Stimulated activated CD4-positive, alpha-beta T cell treated with anti-CD3 and anti-CD28 coated beads, Interleukin-15, amount 100 ng/mL, for 1 hour (primary cell): ENCODE data around the gene C9orf78.
A peak's percentile ranks its signal among the peaks of the same experiment; 100 is the strongest.

Experiments used
- DNase-seq, 2 donors: peaks; one replicate each; pipeline ENCODE4 v3.0.0-alpha.2; 2020; ENCODE audit warnings: low read depth in 1 of 2, low spot score in 1 of 2

C9orf78 gene

DNA sequence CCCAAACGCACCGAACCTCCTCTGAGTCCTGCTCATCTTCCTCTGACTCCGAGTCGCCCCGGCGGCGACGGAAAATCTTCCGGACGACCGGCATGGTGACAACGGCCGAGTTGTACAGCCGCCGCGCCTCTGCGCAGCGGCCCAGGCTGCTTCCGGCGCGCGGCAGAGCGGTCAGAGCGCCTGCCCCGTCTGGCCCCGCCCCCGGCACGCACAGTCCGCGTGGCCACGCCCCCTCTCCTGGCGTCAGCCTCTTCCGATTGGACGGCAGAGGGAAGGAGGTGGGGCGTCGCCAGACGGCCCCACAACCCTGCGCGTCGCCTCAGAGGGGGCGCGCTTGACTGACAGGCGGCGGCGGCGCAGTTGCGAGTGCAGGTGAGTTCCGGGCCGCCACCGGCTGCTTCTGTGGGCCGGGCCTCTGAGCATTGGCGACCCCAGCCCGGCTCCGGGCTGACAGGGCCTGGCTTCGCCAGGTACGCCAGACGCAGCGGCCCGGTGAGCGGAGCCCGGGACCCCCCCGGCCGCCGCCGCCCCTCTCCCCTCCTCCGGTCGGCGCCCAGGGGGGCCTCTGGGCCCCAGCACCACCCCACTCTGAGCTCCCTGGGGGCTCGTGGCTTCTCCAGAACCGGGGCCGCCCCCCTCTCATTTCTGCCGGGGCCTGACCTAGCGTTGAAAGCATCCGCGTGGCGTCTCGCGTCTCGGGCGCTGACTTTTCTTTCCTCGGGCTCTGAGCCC lies at the start of gene C9orf78, which contains the start of gene USP20:
C9orf78 (minus strand) TSS at position 148 of the 732 bp plus-strand sequence; CDS start at position 94, 54 bp downstream.
USP20 (plus strand) TSS at position 331 of the 732 bp plus-strand sequence. CDS start 17,098 bp downstream, outside the sequence.
- DNase-seq, result peak; percentile 97

DNA sequence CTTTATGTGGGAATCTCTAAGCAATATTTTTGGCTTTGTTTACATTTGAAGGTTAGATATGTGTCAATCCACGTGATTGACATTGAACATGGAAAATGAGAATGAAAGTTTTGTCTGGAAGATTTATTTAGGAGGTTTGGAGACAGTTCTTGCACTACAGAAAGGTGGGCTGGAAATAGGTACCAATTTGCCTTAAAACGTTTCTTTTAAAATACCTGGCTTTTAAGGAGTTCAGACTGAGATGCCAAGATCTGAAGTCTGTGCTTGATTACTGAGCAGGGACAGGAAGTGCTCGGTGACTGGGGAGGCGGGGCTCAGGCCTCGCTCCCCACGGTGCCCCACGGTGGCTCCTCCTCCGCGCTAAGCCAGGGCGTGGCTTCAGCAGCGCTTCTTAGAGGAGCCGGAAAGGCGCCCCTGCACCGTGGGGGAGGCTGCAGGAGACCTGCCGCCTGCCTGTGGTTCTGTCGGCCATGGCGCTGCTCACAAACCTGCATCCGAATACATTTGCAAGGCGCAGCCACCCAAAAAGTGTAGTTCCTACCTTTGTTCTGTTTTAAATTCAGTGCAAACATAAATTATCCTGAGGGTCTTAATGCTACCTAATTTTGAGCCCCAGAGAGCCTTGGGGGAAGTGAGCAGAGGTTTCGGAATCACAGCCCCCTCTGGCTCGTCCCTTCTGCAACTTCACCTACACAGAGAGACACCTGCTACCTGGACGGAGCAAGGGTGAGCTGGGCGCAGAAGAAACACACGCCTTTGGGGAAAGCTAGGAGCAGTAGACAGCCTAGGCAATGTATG lies 49.3 kb upstream of the C9orf78 start:
- DNase-seq, result peak; percentile 90 to 93

DNA sequence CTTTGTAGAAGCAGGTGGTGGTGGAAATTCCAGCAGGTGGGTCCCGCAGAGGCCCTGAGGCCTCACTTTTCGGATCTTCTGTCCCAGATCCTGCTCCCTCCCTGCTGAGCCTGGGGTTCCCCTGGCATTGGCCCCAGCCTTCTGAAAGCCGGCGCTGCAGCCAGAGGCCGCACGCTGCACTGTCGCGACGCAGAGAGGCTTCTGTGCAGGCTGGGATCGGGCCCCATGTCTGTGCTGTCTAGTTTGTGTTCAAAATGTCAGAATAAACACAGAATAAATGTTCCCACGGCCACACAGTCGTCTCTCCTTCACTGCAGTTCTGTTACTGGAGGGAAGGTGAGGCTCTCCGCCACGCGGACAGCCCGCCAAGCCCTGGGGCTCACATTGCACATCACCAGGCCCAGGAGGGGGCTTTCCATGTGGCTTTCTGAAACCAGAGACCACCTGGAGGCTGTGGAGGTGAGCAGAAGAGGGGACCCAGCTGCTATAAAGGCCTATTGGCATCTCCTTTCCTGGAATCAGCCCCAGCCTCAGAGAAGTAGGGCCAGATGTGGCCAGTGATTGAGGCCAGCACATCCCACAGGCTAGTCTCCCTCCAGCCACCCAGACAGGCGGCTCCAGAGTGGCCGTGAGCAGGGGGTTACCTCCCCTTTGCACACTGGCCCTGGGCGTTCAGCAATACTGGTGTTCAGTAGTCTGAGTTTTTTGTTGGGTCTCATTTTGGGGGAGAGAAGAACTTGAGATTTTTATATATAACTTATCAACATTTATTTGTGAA lies 46.7 kb upstream of the C9orf78 start:
- no peak for DNase-seq

GRCh38 chr9:129880654-129881546 lies 45.8 kb upstream of the C9orf78 start:
- DNase-seq, result no peak

DNA sequence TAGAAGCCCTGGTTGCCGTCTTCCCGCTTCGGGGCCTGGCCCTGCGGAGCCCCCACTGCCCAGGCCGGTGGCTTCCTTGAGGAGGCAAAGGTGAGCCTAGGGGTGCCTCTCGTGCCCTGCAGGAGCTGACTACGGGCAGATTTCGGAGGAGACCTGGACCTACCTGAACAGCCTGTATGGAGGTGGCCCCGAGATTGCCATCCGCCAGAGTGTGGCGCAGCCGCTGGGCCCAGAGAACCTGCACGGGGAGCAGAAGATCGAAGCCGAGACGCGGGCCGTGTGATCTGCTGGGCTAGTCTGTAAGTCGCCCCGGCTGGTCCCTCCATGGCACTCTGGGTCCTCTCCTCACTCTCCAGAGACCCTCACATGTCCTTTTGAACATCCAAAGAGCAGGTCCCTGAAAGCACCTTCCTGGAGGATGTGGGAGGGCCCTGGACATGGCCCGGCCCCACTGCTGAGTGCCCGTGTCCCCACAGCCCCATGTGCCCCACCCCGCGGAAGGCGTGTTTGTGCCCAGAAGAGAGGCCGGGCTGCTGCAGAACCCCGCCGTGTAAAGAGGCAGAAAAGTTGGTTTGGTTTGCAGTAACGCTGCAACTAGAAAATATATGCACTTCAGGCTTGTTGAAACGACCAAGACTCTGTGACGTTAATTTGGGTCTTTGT lies 45.0 kb upstream of the C9orf78 start:
- DNase-seq, result no peak

DNA sequence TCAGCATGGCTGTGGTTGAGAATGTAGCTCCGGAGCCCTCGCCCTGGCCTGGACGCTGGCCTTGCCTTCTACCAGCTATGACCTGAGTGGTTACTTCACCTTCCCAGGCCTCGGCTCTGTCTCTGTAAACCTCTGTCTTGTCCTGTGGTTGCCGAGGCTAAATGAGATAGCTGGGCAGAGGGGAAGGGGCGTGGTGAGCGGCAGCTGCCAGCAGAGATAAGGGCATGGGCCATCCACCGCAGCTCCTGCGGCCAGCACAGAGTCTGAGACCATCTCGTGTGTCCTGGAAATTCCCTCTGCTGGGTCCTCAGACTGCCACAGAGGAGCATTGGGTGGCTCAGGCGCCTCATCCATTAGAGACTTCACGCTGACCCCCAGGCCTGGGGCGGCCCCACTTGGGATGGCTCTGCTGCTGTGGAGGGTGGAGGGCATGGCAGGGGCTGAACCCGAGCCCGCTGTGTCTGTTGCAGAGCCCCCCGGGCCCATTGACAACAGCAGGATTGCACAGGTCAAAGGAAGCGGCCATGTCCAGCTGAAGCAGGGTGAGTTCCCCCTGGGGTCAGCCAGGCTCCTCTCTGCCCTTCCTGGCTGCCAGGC lies 44.1 kb upstream of the C9orf78 start:
- no peak for DNase-seq

DNA sequence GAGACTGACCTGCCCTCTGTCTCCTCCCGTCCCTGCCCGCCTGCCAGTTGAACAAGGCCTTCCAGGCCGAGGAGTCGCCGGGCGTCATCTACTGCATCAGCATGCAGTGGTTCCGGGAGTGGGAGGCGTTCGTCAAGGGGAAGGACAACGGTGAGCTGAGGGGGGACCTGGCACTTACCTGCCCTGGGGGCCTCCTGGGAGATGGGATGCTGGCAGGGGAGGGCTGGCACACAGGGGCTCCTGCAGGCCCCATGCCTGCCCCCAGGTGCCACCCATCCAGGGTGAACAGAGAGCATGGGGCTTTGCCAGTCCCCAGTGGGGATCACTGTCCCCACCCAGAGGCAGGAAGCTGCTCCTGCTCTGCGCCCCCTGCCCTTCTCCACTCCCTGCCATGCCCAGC lies 43.2 kb upstream of the C9orf78 start:
- no peak for DNase-seq

DNA sequence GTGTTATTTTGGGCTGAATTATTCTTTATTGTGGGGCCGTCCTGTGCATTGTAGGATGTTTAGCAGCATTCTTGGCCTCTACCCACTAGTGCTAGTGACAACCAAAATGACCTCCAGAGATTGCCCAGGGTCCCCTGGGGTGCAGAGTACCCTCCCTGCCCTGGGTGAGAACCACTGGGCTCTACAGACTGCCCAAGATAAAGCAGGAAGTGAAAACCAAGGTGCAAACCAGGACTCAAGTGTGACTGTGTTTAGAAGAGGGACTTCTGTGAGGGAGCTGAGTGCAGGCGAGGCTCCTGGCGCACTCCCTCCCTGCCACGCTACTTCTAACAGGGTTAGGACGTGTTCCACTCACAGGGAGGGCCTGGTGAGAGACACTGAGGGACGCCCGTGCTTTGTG lies 41.7 kb upstream of the C9orf78 start:
- DNase-seq, result no peak

DNA sequence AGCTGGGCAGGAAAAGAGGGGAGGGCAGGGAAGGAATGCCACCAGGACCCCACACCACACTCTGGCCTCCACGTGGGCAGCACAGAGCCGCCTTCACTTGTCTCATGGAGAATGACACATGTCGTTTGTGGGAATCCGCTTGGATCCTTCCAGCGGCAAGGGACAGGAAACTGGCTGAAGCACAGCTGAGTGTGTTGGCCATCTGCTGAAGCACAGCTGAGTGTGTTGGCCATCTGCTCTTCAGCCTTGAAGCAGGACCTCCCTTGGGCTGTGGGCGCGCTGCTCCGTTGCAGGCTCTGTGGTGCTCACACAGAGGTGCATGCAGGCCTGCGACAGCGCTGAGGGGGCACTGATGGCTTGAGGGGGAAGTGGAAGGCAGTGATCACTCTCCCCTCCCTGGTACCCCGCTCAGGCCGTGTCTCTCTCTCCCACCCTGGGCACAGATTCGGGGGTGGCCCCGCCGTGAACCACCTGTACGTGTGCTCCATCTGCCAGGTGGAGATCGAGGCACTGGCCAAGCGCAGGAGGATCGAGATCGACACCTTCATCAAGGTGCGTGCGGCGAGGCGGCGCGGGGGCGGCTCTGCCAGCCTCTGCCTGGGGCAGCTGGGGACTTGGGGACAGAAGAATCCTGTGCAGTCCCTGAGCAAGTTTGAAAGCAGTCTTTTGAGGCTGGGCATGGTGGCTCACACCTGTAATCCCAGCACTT lies 40.8 kb upstream of the C9orf78 start:
- DNase-seq, result no peak

DNA sequence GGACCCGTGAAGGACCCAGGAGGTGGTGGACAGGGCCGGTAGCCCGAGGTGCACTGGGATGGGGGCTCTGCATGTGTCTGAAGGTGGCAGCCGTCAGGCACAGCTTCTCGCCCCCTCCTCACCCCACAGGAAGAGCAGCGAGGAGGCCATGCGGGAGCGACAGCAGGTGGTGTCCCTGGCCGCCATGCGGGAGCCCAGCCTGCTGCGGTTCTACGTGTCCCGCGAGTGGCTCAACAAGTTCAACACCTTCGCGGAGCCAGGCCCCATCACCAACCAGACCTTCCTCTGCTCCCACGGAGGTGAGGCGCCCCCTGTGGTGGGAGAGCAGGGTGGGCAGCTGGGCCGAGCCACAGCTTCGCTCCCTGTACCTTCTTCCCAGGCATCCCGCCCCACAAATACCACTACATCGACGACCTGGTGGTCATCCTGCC lies 40.1 kb upstream of the C9orf78 start:
- DNase-seq, result no peak

DNA sequence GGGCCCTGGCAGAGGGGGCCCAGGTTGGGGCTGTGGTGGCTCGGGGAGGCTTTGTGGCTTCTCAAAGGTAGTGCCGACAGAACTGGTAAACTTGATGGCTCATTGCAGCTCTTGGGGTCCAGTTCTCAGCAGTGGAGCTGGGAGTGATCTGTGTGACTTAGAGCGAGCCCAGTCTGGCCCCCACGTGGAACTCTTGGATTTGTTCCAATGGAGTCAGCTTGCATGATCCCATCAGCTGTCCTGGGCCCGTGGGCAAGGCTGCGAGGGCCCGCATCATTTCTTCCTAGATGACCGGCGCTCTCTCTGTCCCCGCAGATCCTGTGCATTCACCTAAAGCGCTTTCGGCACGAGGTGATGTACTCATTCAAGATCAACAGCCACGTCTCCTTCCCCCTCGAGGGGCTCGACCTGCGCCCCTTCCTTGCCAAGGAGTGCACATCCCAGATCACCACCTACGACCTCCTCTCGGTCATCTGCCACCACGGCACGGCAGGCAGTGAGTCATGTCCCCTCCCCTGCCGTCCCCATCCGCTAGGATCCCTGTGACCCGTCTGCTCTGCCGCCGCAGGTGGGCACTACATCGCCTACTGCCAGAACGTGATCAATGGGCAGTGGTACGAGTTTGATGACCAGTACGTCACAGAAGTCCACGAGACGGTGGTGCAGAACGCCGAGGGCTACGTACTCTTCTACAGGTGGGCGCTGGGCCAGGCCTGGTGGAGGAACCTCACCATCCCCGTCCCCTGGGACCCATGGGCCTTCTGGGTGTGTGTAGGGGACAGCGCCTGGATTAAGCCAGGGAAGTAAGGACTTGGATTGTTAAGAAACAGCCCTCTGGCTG lies 39.4 kb upstream of the C9orf78 start:
- no peak for DNase-seq

DNA sequence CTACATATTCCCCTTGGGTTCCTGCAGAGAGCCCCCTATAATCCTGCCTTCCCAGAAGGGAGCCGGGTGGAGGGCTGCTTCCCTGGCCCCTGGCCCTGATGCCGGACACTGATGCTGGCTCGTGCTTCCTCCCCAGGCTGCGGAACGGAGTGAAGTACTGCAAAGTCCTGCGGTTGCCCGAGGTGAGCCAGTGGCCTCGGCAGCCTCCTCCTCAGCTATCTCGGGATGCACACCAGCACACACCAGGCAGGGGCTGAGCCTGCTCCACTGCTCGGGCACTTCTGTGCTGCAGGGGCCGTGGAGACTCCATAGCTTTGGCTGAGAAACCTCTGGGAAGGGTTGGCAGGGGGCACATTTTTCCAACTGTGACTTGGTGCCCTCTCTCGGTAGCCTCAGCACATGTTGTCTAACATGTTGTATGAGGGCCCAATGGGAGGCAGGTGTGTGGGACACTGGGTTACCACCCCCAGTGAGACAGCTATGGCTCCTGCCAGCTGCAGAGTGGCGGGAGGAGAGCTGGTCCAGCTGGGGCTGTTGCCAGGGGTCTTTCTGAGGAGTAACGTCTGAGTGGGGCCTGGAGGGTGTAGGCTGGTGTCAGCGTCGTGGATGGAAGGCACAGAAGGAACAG lies 38.6 kb upstream of the C9orf78 start:
- DNase-seq, result no peak

DNA sequence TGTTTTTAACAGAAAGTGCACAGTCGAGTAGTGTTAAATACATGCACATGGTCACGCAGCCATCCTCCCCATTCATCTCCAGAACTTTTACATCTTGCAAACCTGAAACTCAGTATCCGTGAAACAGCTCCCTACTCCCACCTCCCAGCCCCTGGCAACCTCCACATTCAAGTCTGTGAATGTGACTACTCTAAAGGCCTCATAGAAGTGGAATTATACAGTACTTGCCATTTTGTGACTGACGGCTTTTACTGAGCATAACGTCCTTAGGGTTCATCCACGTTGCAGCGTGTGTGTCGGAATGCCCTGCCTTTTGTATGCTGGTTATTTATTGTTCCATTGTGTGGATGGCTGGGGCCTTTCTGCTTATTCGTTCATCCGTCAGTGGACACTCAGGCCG lies 36.0 kb upstream of the C9orf78 start:
- no peak for DNase-seq

GRCh38 chr9:129869585-129870501 lies 34.8 kb upstream of the C9orf78 start:
- no peak for DNase-seq

- DNase-seq, result peak; percentile 66 to 81
Measured at GRCh38 chr9:129868872-129869486, 33.9 kb upstream of the C9orf78 start.
